ENCODE measurements around the gene LRRC51. TPM values are rescaled to one million over a fixed set of nuclear protein-coding genes. Genes with fewer than 3 reads are reported as not detected.
A peak's percentile ranks its signal among the peaks of the same experiment; 100 is the strongest.

LRRC51 gene
- 5.5 and 7.7 TPM in 2 replicates for total RNA-seq
- 1.4 TPM for total RNA-seq (2013)
- 1.3 and 1.4 TPM in 2 replicates for polyA plus RNA-seq
- 0.86 and 2.5 TPM in 2 replicates for polyA minus RNA-seq

GRCh38 chr11:72080326-72081183, at the start of gene LRRC51, which contains the start of gene NUMA1:
Gene LRRC51, plus strand, starts transcription at chr11:72080850. Its CDS starts 8,234 bp downstream, at chr11:72089084.
Gene NUMA1, minus strand, starts transcription at chr11:72080542. Its CDS starts 44,599 bp downstream, at chr11:72035943.
- Histone ChIP-seq H3K4me1 (ENCODE audit: control insufficient read depth in 2 of 2, insufficient read depth in 2 of 2, low read length in 2 of 2) (peaks cover 15 to 22% of the 10 kb centered on the region in 2 donors), H3K36me3 (replicated peaks in 1 of 2; ENCODE audit: control extremely low read depth in 1 of 2, control insufficient read depth in 1 of 2, extremely low read depth in 1 of 2, insufficient read depth in 2 of 2, low read length in 1 of 2) (peaks cover 0 to 3% of the 10 kb centered on the region in 2 experiments), H3K9ac (ENCODE audit: low read length) (peak within 1 kb of the TSS; percentile 75), H3K27me3 (replicated peaks in 1 of 4; ENCODE audit: control extremely low read depth in 1 of 4, control insufficient read depth in 3 of 4, insufficient read depth in 4 of 4, low read length in 3 of 4) (no peaks in the 10 kb centered on the region), H3K79me2 (ENCODE audit: control insufficient read depth, insufficient read depth, low read length) (peaks cover 37% of the 10 kb centered on the region), H2AFZ (ENCODE audit: insufficient read depth, low read depth, low read length, poor library complexity, severe bottlenecking) (peak within 1 kb of the TSS; percentile 86), H3K4me2 (replicated peaks; ENCODE audit: low read depth, low read length, poor library complexity, severe bottlenecking) (peak within 1 kb of the TSS; percentile 76), H4K20me1 (ENCODE audit: control insufficient read depth, insufficient read depth, low read length, poor library complexity, severe bottlenecking) (no peaks in the 10 kb centered on the region), H3K9me3 (ENCODE audit: control extremely low read depth in 1 of 3, control insufficient read depth in 2 of 3, insufficient read depth in 1 of 3, low read length in 2 of 3) (no peaks in the 10 kb centered on the region), H3K27ac (ENCODE audit: low read length in 2 of 2) (peak within 1 kb of the TSS; percentile 78 to 90), H3K4me3 (ENCODE audit: control extremely low read depth in 1 of 5, extremely low read depth in 1 of 5, insufficient read depth in 1 of 5, low read depth in 2 of 5, low read length in 4 of 5) (peak within 1 kb of the TSS; percentile 61 to 84 (median 77))
- no peak for TF ChIP-seq EZH2 (IDR thresholded peaks at IDR 0.05; ENCODE audit: borderline replicate concordance, insufficient read depth, low read depth, low read length, poor library complexity, severe bottlenecking)
- no peak for TF ChIP-seq CTCF (IDR thresholded peaks at IDR 0.05)
- DNase-seq, result peak; percentile 100
- Mint-ChIP-seq H3K9me3 (ENCODE audit: insufficient read depth) (no peaks in the 10 kb centered on the region), H3K4me3 (peak within 1 kb of the TSS; percentile 87), H3K27ac (peak within 1 kb of the TSS; percentile 87), H3K27me3 (no peaks in the 10 kb centered on the region), H3K4me1 (peaks cover 41% of the 10 kb centered on the region)
- ATAC-seq (ENCODE audit: low read depth), result peak; percentile 90
- ChIA-PET POLR2A (interaction anchor here (1.0 to 1.6 kb wide), 2 partner anchors 40 to 41 kb away, joined by 4 to 6 read pairs; no protein-coding TSS in a partner anchor), CTCF (interaction anchor here (0.9 to 2.3 kb wide), 4 partner anchors 10 to 22 kb away, joined by 3 to 28 read pairs (median 4); no protein-coding TSS in a partner anchor)
- WGBS (ENCODE audit: insufficient coverage), result under 1% methylated on average over 54 of the region's 60 CpGs
- intact Hi-C loops (cut with micrococcal nuclease), result loop anchor here (1.0 kb wide), 7 partner anchors 11 to 354 kb away; partner anchors contain the start of genes ANAPC15, CLPB, LAMTOR1 and XNDC1N
